BLaER1 treated with 17β-estradiol and CSF1 and Interleukin-3, amounts not matched to agents 10 nM and 100 nM (cell line): ENCODE measurements around the gene GTPBP2.

ENCODE experiments used
- H3K27ac ChIP-seq, 11 experiments: shearing (Covaris generic); formaldehyde crosslinking; 2 replicates each; pipeline ENCODE4 v1.8.1; 2022
- H3K27me3 ChIP-seq, 11 experiments: shearing (Covaris generic); formaldehyde crosslinking; 2 replicates each; pipeline ENCODE4 v1.8.1; 2022
- H3K36me3 ChIP-seq, 11 experiments: shearing (Covaris generic); formaldehyde crosslinking; 2 replicates each; pipeline ENCODE4 v1.8.1; 2022
- H3K4me1 ChIP-seq, 10 experiments: shearing (Covaris generic); formaldehyde crosslinking; 2 replicates each; pipeline ENCODE4 v1.8.1; 2022
- H3K4me2 ChIP-seq, 11 experiments: shearing (Covaris generic); formaldehyde crosslinking; 2 replicates each; pipeline ENCODE4 v1.8.1; 2022
- H3K4me3 ChIP-seq, 10 experiments: shearing (Covaris generic); formaldehyde crosslinking; 2 replicates each; pipeline ENCODE4 v1.8.1; 2022
- H3K9ac ChIP-seq, 11 experiments: shearing (Covaris generic); formaldehyde crosslinking; 2 replicates each; pipeline ENCODE4 v1.8.1; 2022
- H3K9me3 ChIP-seq, 11 experiments: shearing (Covaris generic); formaldehyde crosslinking; replicated peaks in 1 of 11; 2 replicates each; pipeline ENCODE4 v1.8.1; 2022
- H4K20me1 ChIP-seq, 11 experiments: shearing (Covaris generic); formaldehyde crosslinking; 2 replicates each; pipeline ENCODE4 v1.8.1; 2022
- Cebpa-rat ChIP-seq, 11 experiments: shearing (Covaris generic); IDR thresholded peaks; 2 replicates each; pipeline ENCODE4 v1.8.1; 2022

The GTPBP2 gene

GRCh38 chr6:43629104-43629504 is at the start of gene GTPBP2:
Gene GTPBP2 (minus strand): TSS chr6:43629264. CDS start chr6:43629162, 102 bp downstream.
- Histone ChIP-seq H3K27ac (peak within 1 kb of the TSS; percentile 92 to 99 (median 97)), H3K4me3 (peak within 1 kb of the TSS; percentile 85 to 98 (median 96)), H3K36me3 (peaks cover 22 to 29% (median 25%) of the 10 kb centered on the region in 11 experiments), H3K4me1 (peaks cover 52 to 67% (median 62%) of the 10 kb centered on the region in 10 experiments), H4K20me1 (peaks cover 0 to 36% (median 11%) of the 10 kb centered on the region in 11 experiments; a peak in 8 of 22 replicates), H3K4me2 (peak within 1 kb of the TSS; percentile 89 to 99 (median 96)), H3K27me3 (no peaks in the 10 kb centered on the region), H3K9ac (peak within 1 kb of the TSS; percentile 85 to 98 (median 96)), H3K9me3 (no peaks in the 10 kb centered on the region)
- TF ChIP-seq Cebpa-rat (IDR thresholded peaks at IDR 0.05): no peak

GRCh38 chr6:43678341-43678740 is 49.3 kb upstream of the GTPBP2 start:
- Histone ChIP-seq H3K9me3 (no peaks in the 10 kb centered on the region), H3K4me2 (no peak overlapping the region), H3K4me3 (no peak overlapping the region), H3K27ac (no peak overlapping the region), H3K36me3 (peaks cover 92 to 100% (median 100%) of the 10 kb centered on the region in 11 experiments), H3K27me3 (no peaks in the 10 kb centered on the region), H3K4me1 (peaks cover 0 to 9% (median 2%) of the 10 kb centered on the region in 10 experiments; a peak in 9 of 20 replicates), H4K20me1 (peaks cover 31 to 78% (median 44%) of the 10 kb centered on the region in 11 experiments; a peak in 21 of 22 replicates), H3K9ac (no peak overlapping the region; a peak in 1 of 22 replicates)
- TF ChIP-seq Cebpa-rat (IDR thresholded peaks at IDR 0.05): no peak

GRCh38 chr6:43677759-43678158 is 48.7 kb upstream of the GTPBP2 start:
- TF ChIP-seq Cebpa-rat (IDR thresholded peaks at IDR 0.05): no peak
- Histone ChIP-seq H3K4me1 (peaks cover 0 to 5% (median 0%) of the 10 kb centered on the region in 10 experiments; a peak in 5 of 20 replicates), H3K4me3 (no peak overlapping the region), H3K36me3 (peaks cover 98 to 100% (median 100%) of the 10 kb centered on the region in 11 experiments), H4K20me1 (peaks cover 25 to 74% (median 39%) of the 10 kb centered on the region in 11 experiments; a peak in 21 of 22 replicates), H3K9ac (no peak overlapping the region), H3K4me2 (no peak overlapping the region), H3K9me3 (no peaks in the 10 kb centered on the region), H3K27ac (no peak overlapping the region), H3K27me3 (no peaks in the 10 kb centered on the region)

- Histone ChIP-seq H3K36me3 (peaks cover 99 to 100% (median 100%) of the 10 kb centered on the region in 11 experiments), H3K4me1 (peaks cover 0 to 7% (median 0%) of the 10 kb centered on the region in 10 experiments; a peak in 5 of 20 replicates), H3K4me3 (no peak overlapping the region), H3K27ac (no peak overlapping the region), H3K9me3 (no peaks in the 10 kb centered on the region), H4K20me1 (peaks cover 18 to 68% (median 32%) of the 10 kb centered on the region in 11 experiments; a peak in 21 of 22 replicates), H3K27me3 (no peaks in the 10 kb centered on the region), H3K4me2 (no peak overlapping the region), H3K9ac (no peak overlapping the region)
- TF ChIP-seq Cebpa-rat (IDR thresholded peaks at IDR 0.05): no peak
Observed at GRCh38 chr6:43676962-43677606, 48.0 kb upstream of the GTPBP2 start.

- H3K4me3 ChIP-seq: no peak overlapping the region
- no peak for TF ChIP-seq Cebpa-rat (IDR thresholded peaks at IDR 0.05)
- no peak overlapping the region for H3K27ac ChIP-seq
- H3K9ac ChIP-seq: no peak overlapping the region
- peaks cover 0 to 56% (median 18%) of the 10 kb centered on the region in 11 experiments; a peak in 18 of 22 replicates for H4K20me1 ChIP-seq
- peaks cover 91 to 100% (median 99%) of the 10 kb centered on the region in 11 experiments for H3K36me3 ChIP-seq
- no peaks in the 10 kb centered on the region for H3K9me3 ChIP-seq
- H3K4me1 ChIP-seq: peaks cover 0 to 28% (median 7%) of the 10 kb centered on the region in 10 experiments; a peak in 10 of 20 replicates
- no peaks in the 10 kb centered on the region for H3K27me3 ChIP-seq
- no peak overlapping the region for H3K4me2 ChIP-seq
Observed at GRCh38 chr6:43674921-43675320, 45.9 kb upstream of the GTPBP2 start.

GRCh38 chr6:43674291-43674690 is 45.2 kb upstream of the GTPBP2 start:
- H3K4me3 ChIP-seq: no peak overlapping the region
- no peak for TF ChIP-seq Cebpa-rat (IDR thresholded peaks at IDR 0.05)
- H3K9me3 ChIP-seq: no peaks in the 10 kb centered on the region
- no peak overlapping the region for H3K4me2 ChIP-seq
- H4K20me1 ChIP-seq: peaks cover 0 to 50% (median 18%) of the 10 kb centered on the region in 11 experiments; a peak in 15 of 22 replicates
- no peak overlapping the region for H3K27ac ChIP-seq
- H3K27me3 ChIP-seq: no peaks in the 10 kb centered on the region
- peaks cover 84 to 100% (median 97%) of the 10 kb centered on the region in 11 experiments for H3K36me3 ChIP-seq
- peaks cover 0 to 35% (median 10%) of the 10 kb centered on the region in 10 experiments; a peak in 10 of 20 replicates for H3K4me1 ChIP-seq
- no peak overlapping the region for H3K9ac ChIP-seq

GRCh38 chr6:43673444-43674084 is 44.5 kb upstream of the GTPBP2 start:
- Histone ChIP-seq H3K4me2 (no peak overlapping the region), H3K4me1 (peaks cover 0 to 42% (median 11%) of the 10 kb centered on the region in 10 experiments; a peak in 10 of 20 replicates), H3K27me3 (no peaks in the 10 kb centered on the region), H3K27ac (no peak overlapping the region), H3K4me3 (no peak overlapping the region), H4K20me1 (peaks cover 0 to 44% (median 13%) of the 10 kb centered on the region in 11 experiments; a peak in 14 of 22 replicates), H3K9ac (no peak overlapping the region), H3K36me3 (peaks cover 77 to 98% (median 90%) of the 10 kb centered on the region in 11 experiments), H3K9me3 (no peaks in the 10 kb centered on the region)
- no peak for TF ChIP-seq Cebpa-rat (IDR thresholded peaks at IDR 0.05)

GRCh38 chr6:43671801-43672690 is 43.0 kb upstream of the GTPBP2 start:
- H3K9ac ChIP-seq: no peak overlapping the region
- peaks cover 0 to 38% (median 13%) of the 10 kb centered on the region in 11 experiments; a peak in 15 of 22 replicates for H4K20me1 ChIP-seq
- no peak overlapping the region for H3K27ac ChIP-seq
- no peaks in the 10 kb centered on the region for H3K9me3 ChIP-seq
- H3K4me1 ChIP-seq: peaks cover 11 to 55% (median 25%) of the 10 kb centered on the region in 10 experiments
- no peak for TF ChIP-seq Cebpa-rat (IDR thresholded peaks at IDR 0.05)
- H3K36me3 ChIP-seq: peaks cover 62 to 83% (median 75%) of the 10 kb centered on the region in 11 experiments
- no peak overlapping the region for H3K4me3 ChIP-seq
- H3K4me2 ChIP-seq: peak overlapping the region in 3 of 11 experiments; percentile 71 to 87 (median 79); a peak in 4 of 22 replicates
- H3K27me3 ChIP-seq: no peaks in the 10 kb centered on the region
